ENCODE measurements around the gene UNKL. TPM values are rescaled to one million over a fixed set of nuclear protein-coding genes. Genes with fewer than 3 reads are reported as not detected.

UNKL gene
- total and polyA plus RNA-seq, 2 experiments from 2014 or later: 6.1 to 13.0 TPM

DNA sequence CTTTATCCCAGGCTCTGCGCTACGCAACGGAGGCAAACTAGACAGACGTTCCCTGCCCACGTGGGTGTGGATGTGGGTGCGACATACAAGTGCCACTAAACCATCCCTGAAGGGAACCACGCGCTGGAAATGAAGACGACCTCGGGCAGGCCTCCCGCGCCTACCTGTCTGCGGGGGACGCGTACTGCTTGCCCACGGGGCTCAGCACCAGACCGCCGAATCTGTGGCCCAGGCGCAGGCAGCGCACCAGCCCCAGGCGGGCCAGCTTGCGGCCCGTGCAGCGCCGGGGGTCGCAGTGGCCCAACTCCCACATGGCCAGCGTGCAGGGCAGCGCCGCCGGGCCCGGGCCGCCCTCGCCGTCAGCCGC is 63.3 kb downstream of the UNKL start:
- no peaks in the 10 kb centered on the region; the same call in 1 of the 2 replicates for H3K36me3 ChIP-seq (ENCODE audit: low read depth)
- WGBS, 2 experiments (ENCODE audit: low coverage in 1 of 2, low lambda C conversion rate in 2 of 2, missing lambda C conversion rate in 2 of 2): 7% methylated on average over 28 to 35 of the region's 35 CpGs
- H3K9me3 ChIP-seq (ENCODE audit: low read depth): no peaks in the 10 kb centered on the region
- H3K4me2 ChIP-seq (ENCODE audit: unreplicated experiment): peak overlapping the region; percentile 81
- H3K79me2 ChIP-seq (ENCODE audit: insufficient read depth): peaks cover 65% of the 10 kb centered on the region
- in situ Hi-C loops (cut with MboI): no loop called here
- H3F3A ChIP-seq (ENCODE audit: insufficient read depth): no peaks in the 10 kb centered on the region
- H3K4me1 ChIP-seq (ENCODE audit: insufficient read depth): peaks cover 7% of the 10 kb centered on the region; the same call in 1 of the 2 replicates
- peak overlapping the region; percentile 92 for H3K9ac ChIP-seq
- DNase-seq: peak; percentile 27
- H4K20me1 ChIP-seq (ENCODE audit: insufficient read depth): no peaks in the 10 kb centered on the region
- peak overlapping the region; percentile 77 for H2AFZ ChIP-seq
- TF ChIP-seq EZH2phosphoT487 (IDR thresholded peaks at IDR 0.05; ENCODE audit: insufficient read depth, low read depth) (no peak), EZH2 (IDR thresholded peaks at IDR 0.05; ENCODE audit: insufficient read depth, poor library complexity, severe bottlenecking) (no peak)
- no peaks in the 10 kb centered on the region for H3K9me2 ChIP-seq (ENCODE audit: insufficient read depth)
- H3K27ac ChIP-seq: no peak overlapping the region
- H3K4me3 ChIP-seq: peak overlapping the region; percentile 91
- H3K27me3 ChIP-seq (replicated peaks; ENCODE audit: insufficient read depth): no peaks in the 10 kb centered on the region

DNA sequence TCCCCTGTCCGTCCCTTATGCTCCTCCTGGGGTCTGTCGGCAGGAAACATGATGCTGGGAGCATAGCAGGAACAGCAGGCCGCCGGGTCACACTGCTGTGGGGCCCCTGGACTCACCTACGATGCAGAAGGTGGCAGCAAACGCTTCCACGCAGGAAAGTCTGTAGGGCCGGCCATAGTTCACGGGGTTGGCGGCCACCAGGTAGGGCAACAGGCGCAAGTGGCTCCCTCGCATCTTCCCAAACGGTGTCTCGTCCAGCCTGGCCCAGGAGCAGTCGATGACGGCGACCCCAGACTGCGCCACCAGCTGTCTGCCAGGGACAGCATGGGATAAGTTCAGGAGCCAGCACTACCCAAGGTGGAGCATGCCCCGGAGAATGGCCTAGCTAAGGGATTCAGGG is 63.8 kb downstream of the UNKL start:
- no peaks in the 10 kb centered on the region for H3K9me2 ChIP-seq (ENCODE audit: insufficient read depth)
- TF ChIP-seq EZH2phosphoT487 (IDR thresholded peaks at IDR 0.05; ENCODE audit: insufficient read depth, low read depth) (no peak), EZH2 (IDR thresholded peaks at IDR 0.05; ENCODE audit: insufficient read depth, poor library complexity, severe bottlenecking) (no peak)
- no peak for DNase-seq
- no peaks in the 10 kb centered on the region for H3F3A ChIP-seq (ENCODE audit: insufficient read depth)
- no peaks in the 10 kb centered on the region for H3K27me3 ChIP-seq (replicated peaks; ENCODE audit: insufficient read depth)
- H3K9ac ChIP-seq: peak overlapping the region; percentile 92
- no peaks in the 10 kb centered on the region for H3K9me3 ChIP-seq (ENCODE audit: low read depth)
- WGBS, 2 experiments (ENCODE audit: low coverage in 1 of 2, low lambda C conversion rate in 2 of 2, missing lambda C conversion rate in 2 of 2): 75 to 86% methylated on average over 17 to 19 of the region's 19 CpGs
- no peak overlapping the region for H3K27ac ChIP-seq
- H2AFZ ChIP-seq: no peak overlapping the region
- in situ Hi-C loops (cut with MboI): no loop called here
- peak overlapping the region; percentile 91 for H3K4me3 ChIP-seq
- H4K20me1 ChIP-seq (ENCODE audit: insufficient read depth): no peaks in the 10 kb centered on the region
- H3K4me2 ChIP-seq (ENCODE audit: unreplicated experiment): peak overlapping the region; percentile 81
- H3K79me2 ChIP-seq (ENCODE audit: insufficient read depth): peaks cover 60% of the 10 kb centered on the region
- no peaks in the 10 kb centered on the region; the same call in 1 of the 2 replicates for H3K36me3 ChIP-seq (ENCODE audit: low read depth)
- H3K4me1 ChIP-seq (ENCODE audit: insufficient read depth): peaks cover 7% of the 10 kb centered on the region; the same call in 1 of the 2 replicates

- H3K4me1 ChIP-seq (ENCODE audit: insufficient read depth): peaks cover 7% of the 10 kb centered on the region; the same call in 1 of the 2 replicates
- no peak overlapping the region for H3K4me2 ChIP-seq (ENCODE audit: unreplicated experiment)
- H3K9me2 ChIP-seq (ENCODE audit: insufficient read depth): no peaks in the 10 kb centered on the region
- H3K27ac ChIP-seq: no peak overlapping the region
- 92 to 98% methylated on average over 10 to 17 of the region's 17 CpGs for WGBS, 2 experiments (ENCODE audit: low coverage in 1 of 2, low lambda C conversion rate in 2 of 2, missing lambda C conversion rate in 2 of 2)
- H2AFZ ChIP-seq: no peak overlapping the region
- DNase-seq: no peak
- no peaks in the 10 kb centered on the region for H3F3A ChIP-seq (ENCODE audit: insufficient read depth)
- no peak overlapping the region for H3K9ac ChIP-seq
- TF ChIP-seq EZH2phosphoT487 (IDR thresholded peaks at IDR 0.05; ENCODE audit: insufficient read depth, low read depth) (no peak), EZH2 (IDR thresholded peaks at IDR 0.05; ENCODE audit: insufficient read depth, poor library complexity, severe bottlenecking) (no peak)
- no peak overlapping the region for H3K4me3 ChIP-seq
- in situ Hi-C loops (cut with MboI): no loop called here
- no peaks in the 10 kb centered on the region for H3K27me3 ChIP-seq (replicated peaks; ENCODE audit: insufficient read depth)
- H3K79me2 ChIP-seq (ENCODE audit: insufficient read depth): peaks cover 53% of the 10 kb centered on the region
- H4K20me1 ChIP-seq (ENCODE audit: insufficient read depth): no peaks in the 10 kb centered on the region
- H3K36me3 ChIP-seq (ENCODE audit: low read depth): no peaks in the 10 kb centered on the region; the same call in 1 of the 2 replicates
- H3K9me3 ChIP-seq (ENCODE audit: low read depth): no peaks in the 10 kb centered on the region
Measured at GRCh38 chr16:1349951-1350350, 64.6 kb downstream of the UNKL start.

GRCh38 chr16:1349351-1349750 is 65.2 kb downstream of the UNKL start:
- H3K27ac ChIP-seq: no peak overlapping the region
- no peaks in the 10 kb centered on the region for H3K27me3 ChIP-seq (replicated peaks; ENCODE audit: insufficient read depth)
- H3K36me3 ChIP-seq (ENCODE audit: low read depth): no peaks in the 10 kb centered on the region; the same call in 1 of the 2 replicates
- no peak overlapping the region for H2AFZ ChIP-seq
- no peak overlapping the region for H3K4me2 ChIP-seq (ENCODE audit: unreplicated experiment)
- peaks cover 47% of the 10 kb centered on the region for H3K79me2 ChIP-seq (ENCODE audit: insufficient read depth)
- WGBS, 2 experiments (ENCODE audit: low coverage in 1 of 2, low lambda C conversion rate in 2 of 2, missing lambda C conversion rate in 2 of 2): 90 to 92% methylated on average over 16 of the region's 16 CpGs
- H3F3A ChIP-seq (ENCODE audit: insufficient read depth): no peaks in the 10 kb centered on the region
- no peak overlapping the region for H3K4me3 ChIP-seq
- peaks cover 7% of the 10 kb centered on the region; the same call in 1 of the 2 replicates for H3K4me1 ChIP-seq (ENCODE audit: insufficient read depth)
- no peaks in the 10 kb centered on the region for H4K20me1 ChIP-seq (ENCODE audit: insufficient read depth)
- TF ChIP-seq EZH2phosphoT487 (IDR thresholded peaks at IDR 0.05; ENCODE audit: insufficient read depth, low read depth): no peak
- TF ChIP-seq EZH2 (IDR thresholded peaks at IDR 0.05; ENCODE audit: insufficient read depth, poor library complexity, severe bottlenecking): no peak
- H3K9ac ChIP-seq: no peak overlapping the region
- H3K9me3 ChIP-seq (ENCODE audit: low read depth): no peaks in the 10 kb centered on the region
- DNase-seq: no peak
- no peaks in the 10 kb centered on the region for H3K9me2 ChIP-seq (ENCODE audit: insufficient read depth)
- in situ Hi-C loops (cut with MboI): no loop called here

All from GM23248 (cell line).